GM19463 (cell line): ENCODE results near the gene TMEM231.
"Not testable (repeated sequence)": the region's sequence is repeated elsewhere in the genome, so short reads cannot be mapped to it uniquely, and the experiment has no call there.

ENCODE experiments used
- ATAC-seq: cut with Tn5 transposase; IDR thresholded peaks from one replicate; pipeline ENCODE4 v1.9.1; 2021; ENCODE audit warnings: mild to moderate bottlenecking, moderate library complexity; ENCODE audit not compliant: unreplicated experiment

Gene TMEM231

GRCh38 chr16:75534560-75535205 is 21.4 kb downstream of the TMEM231 start:
- ATAC-seq, result no peak

- no peak for ATAC-seq
These were observed 23.3 kb downstream of the TMEM231 start for GRCh38 chr16:75532791-75533190.

- no peak for ATAC-seq
These were observed 23.8 kb downstream of the TMEM231 start for GRCh38 chr16:75532142-75532765.

- ATAC-seq, result no peak
These were observed 26.1 kb downstream of the TMEM231 start for GRCh38 chr16:75529959-75530358.

GRCh38 chr16:75529056-75529905 is 26.8 kb downstream of the TMEM231 start:
- no peak for ATAC-seq

GRCh38 chr16:75527825-75528299 is 28.2 kb downstream of the TMEM231 start:
- no peak for ATAC-seq

GRCh38 chr16:75526032-75526790 is 29.8 kb downstream of the TMEM231 start:
- no peak for ATAC-seq

- no peak for ATAC-seq
These were observed 36.9 kb downstream of the TMEM231 start for GRCh38 chr16:75519175-75519574.

GRCh38 chr16:75516189-75516966 is 39.7 kb downstream of the TMEM231 start:
- ATAC-seq, result peak; percentile 15

- ATAC-seq, result no peak
These were observed 41.8 kb downstream of the TMEM231 start for GRCh38 chr16:75514296-75514695.

- no peak for ATAC-seq
These were observed 49.5 kb downstream of the TMEM231 start for GRCh38 chr16:75506574-75506973.

GRCh38 chr16:75506107-75506506 is 49.9 kb downstream of the TMEM231 start:
- no peak for ATAC-seq

- ATAC-seq, result no peak
These were observed 52.3 kb downstream of the TMEM231 start for GRCh38 chr16:75503801-75504200.

- ATAC-seq, result no peak
These were observed 53.0 kb downstream of the TMEM231 start for GRCh38 chr16:75502916-75503605.

GRCh38 chr16:75501820-75502219 is 54.2 kb downstream of the TMEM231 start:
- not testable (repeated sequence) for ATAC-seq

GRCh38 chr16:75501359-75501758 is 54.7 kb downstream of the TMEM231 start:
- no peak for ATAC-seq

GRCh38 chr16:75498605-75499322 is 57.3 kb downstream of the TMEM231 start:
- ATAC-seq, result not testable (repeated sequence)

- no peak for ATAC-seq
These were observed 58.5 kb downstream of the TMEM231 start for GRCh38 chr16:75497558-75497957.
